Brain microvascular endothelial cell (primary cell): ENCODE measurements around the gene TOX3.

Source experiments
- DNase-seq: peaks from one replicate; pipeline ENCODE4 v3.0.0-alpha.2; 2020
- H3K27ac ChIP-seq: fragments of 250-450 bp; sonication (Bioruptor Pico); 2 replicates; pipeline ENCODE4 v1.5.1; 2020; ENCODE audit warnings: mild to moderate bottlenecking, moderate library complexity
- H3K27me3 ChIP-seq: fragments of 250-450 bp; sonication (Bioruptor Pico); replicated peaks from 2 replicates; pipeline ENCODE4 v1.5.1; 2020; ENCODE audit warnings: mild to moderate bottlenecking
- H3K36me3 ChIP-seq: fragments of 250-450 bp; sonication (Bioruptor Pico); replicated peaks from 2 replicates; pipeline ENCODE4 v1.5.1; 2020; ENCODE audit warnings: mild to moderate bottlenecking
- H3K4me3 ChIP-seq: 2 replicates; pipeline ENCODE4 v1.5.1; 2011; ENCODE audit warnings: low read depth, mild to moderate bottlenecking, control low read depth, low read length, moderate library complexity
- CTCF ChIP-seq: IDR thresholded peaks from 2 replicates; pipeline ENCODE4 v1.5.1; 2011; ENCODE audit warnings: low read depth, mild to moderate bottlenecking, moderate library complexity, low read length, control low read depth, inconsistent platforms; ENCODE audit errors: missing control alignments
- in situ Hi-C: cut with HindIII; loops from 2 replicates; pipeline ENCODE4 v1.10.0; 2017; ENCODE audit warnings: low sequenced_read_pairs, low pct_ligation_motif_present

Gene TOX3

GRCh38 chr16:52424591-52424990 lies 122.4 kb downstream of the TOX3 start:
- in situ Hi-C loops = no loop called here
- TF ChIP-seq CTCF = no peak

GRCh38 chr16:52422307-52422706 lies 124.6 kb downstream of the TOX3 start:
- no peaks in the 10 kb centered on the region for H3K36me3 ChIP-seq
- TF ChIP-seq CTCF = no peak
- in situ Hi-C loops = no loop called here

More at GRCh38 chr16:52424591-52424990, 122.4 kb downstream of the TOX3 start:
- H3K36me3 ChIP-seq = no peaks in the 10 kb centered on the region
- no peak for DNase-seq
- H3K27ac ChIP-seq = no peak overlapping the region
- no peaks in the 10 kb centered on the region for H3K27me3 ChIP-seq
- H3K4me3 ChIP-seq = no peak overlapping the region

GRCh38 chr16:52418201-52418600 lies 128.7 kb downstream of the TOX3 start:
- no peak for DNase-seq
- Histone ChIP-seq H3K4me3 (no peak overlapping the region), H3K27me3 (no peaks in the 10 kb centered on the region), H3K36me3 (no peaks in the 10 kb centered on the region), H3K27ac (no peak overlapping the region)
- in situ Hi-C loops = no loop called here
- TF ChIP-seq CTCF = no peak

More at GRCh38 chr16:52422307-52422706, 124.6 kb downstream of the TOX3 start:
- Histone ChIP-seq H3K27ac (no peak overlapping the region), H3K4me3 (no peak overlapping the region), H3K27me3 (no peaks in the 10 kb centered on the region)
- DNase-seq = no peak

- TF ChIP-seq CTCF = no peak
- Histone ChIP-seq H3K4me3 (no peak overlapping the region), H3K27ac (no peak overlapping the region), H3K27me3 (no peaks in the 10 kb centered on the region), H3K36me3 (no peaks in the 10 kb centered on the region)
- DNase-seq = no peak
- in situ Hi-C loops = no loop called here
These were observed 130.1 kb downstream of the TOX3 start for GRCh38 chr16:52416888-52417287.

GRCh38 chr16:52411011-52411410 lies 135.9 kb downstream of the TOX3 start:
- no peak for TF ChIP-seq CTCF
- H3K27ac ChIP-seq = no peak overlapping the region

GRCh38 chr16:52408191-52408845 lies 138.6 kb downstream of the TOX3 start:
- DNase-seq = no peak
- H3K4me3 ChIP-seq = no peak overlapping the region
- H3K27me3 ChIP-seq = no peaks in the 10 kb centered on the region
- H3K36me3 ChIP-seq = no peaks in the 10 kb centered on the region
- no peak overlapping the region for H3K27ac ChIP-seq
- no peak for TF ChIP-seq CTCF
- in situ Hi-C loops = no loop called here

More at GRCh38 chr16:52411011-52411410, 135.9 kb downstream of the TOX3 start:
- H3K4me3 ChIP-seq = no peak overlapping the region
- no peaks in the 10 kb centered on the region for H3K27me3 ChIP-seq
- in situ Hi-C loops = no loop called here
- DNase-seq = no peak
- no peaks in the 10 kb centered on the region for H3K36me3 ChIP-seq
